Glomerular visceral epithelial cell (primary cell): ENCODE data around the gene ARL15.
"Not testable (repeated sequence)": the region's sequence is repeated elsewhere in the genome, so short reads cannot be mapped to it uniquely, and the experiment has no call there.

Experiments
- DNase-seq: peaks from one replicate; pipeline ENCODE4 v3.0.0-alpha.2; 2016; ENCODE audit errors: extremely low spot score

ARL15 gene

DNA sequence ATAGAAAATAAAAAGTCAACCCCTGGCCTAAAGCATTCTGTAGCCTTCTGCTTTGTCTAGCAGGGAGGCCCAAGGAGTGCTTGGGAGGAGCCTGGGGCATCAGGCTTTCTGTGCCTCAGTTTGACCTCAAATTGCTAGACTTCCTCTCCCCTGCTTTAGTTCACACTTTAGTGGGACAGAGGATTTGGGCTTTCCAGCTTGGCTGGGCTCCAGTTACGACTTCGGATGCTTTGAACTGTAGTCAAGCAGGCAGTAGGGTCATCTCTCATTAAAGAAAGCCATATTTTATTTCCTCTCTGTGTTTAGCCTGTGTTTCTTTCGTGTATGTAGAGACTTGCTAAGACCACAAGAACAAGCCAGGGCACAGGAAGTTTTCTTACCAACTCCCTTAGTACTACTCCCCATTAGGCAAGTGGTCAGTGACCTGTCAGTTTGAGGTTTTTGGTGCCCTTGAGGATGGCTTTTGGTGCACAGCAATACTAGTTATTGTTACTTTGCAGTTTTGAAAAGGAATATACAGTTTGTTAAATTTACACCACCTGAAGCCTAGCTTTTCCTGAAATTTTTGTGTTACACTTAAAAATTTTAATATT is 415.2 kb downstream of the ARL15 start:
- no peak for DNase-seq

- DNase-seq, result no peak
These were observed 416.7 kb downstream of the ARL15 start for GRCh38 chr5:53893626-53894025.

- no peak for DNase-seq
These were observed 418.1 kb downstream of the ARL15 start for GRCh38 chr5:53892224-53892623.

GRCh38 chr5:53891159-53891558 is 419.2 kb downstream of the ARL15 start:
- no peak for DNase-seq

DNA sequence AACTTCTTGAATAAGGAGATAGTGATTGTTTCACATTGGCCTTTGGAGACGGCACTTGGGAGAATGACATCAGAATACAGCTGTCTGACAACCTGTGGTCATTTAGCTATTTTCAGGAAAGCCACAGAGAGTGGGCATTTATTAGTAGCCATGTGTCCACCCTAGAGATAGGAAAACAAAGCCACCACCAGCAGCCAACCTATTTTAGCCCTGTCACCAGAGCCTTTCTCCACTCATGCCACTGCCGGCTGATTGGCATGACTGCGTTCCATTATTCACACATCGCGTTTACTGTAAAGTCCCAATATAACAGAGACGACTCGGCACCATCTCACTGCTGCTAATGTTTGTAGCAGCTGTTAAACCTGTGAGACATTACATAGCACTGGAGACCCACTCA is 419.9 kb downstream of the ARL15 start:
- no peak for DNase-seq

- no peak for DNase-seq
These were observed 425.5 kb downstream of the ARL15 start for GRCh38 chr5:53884844-53885243.

- no peak for DNase-seq
These were observed 426.0 kb downstream of the ARL15 start for GRCh38 chr5:53884417-53884816.

- no peak for DNase-seq
These were observed 427.7 kb downstream of the ARL15 start for GRCh38 chr5:53882676-53883031.

DNA sequence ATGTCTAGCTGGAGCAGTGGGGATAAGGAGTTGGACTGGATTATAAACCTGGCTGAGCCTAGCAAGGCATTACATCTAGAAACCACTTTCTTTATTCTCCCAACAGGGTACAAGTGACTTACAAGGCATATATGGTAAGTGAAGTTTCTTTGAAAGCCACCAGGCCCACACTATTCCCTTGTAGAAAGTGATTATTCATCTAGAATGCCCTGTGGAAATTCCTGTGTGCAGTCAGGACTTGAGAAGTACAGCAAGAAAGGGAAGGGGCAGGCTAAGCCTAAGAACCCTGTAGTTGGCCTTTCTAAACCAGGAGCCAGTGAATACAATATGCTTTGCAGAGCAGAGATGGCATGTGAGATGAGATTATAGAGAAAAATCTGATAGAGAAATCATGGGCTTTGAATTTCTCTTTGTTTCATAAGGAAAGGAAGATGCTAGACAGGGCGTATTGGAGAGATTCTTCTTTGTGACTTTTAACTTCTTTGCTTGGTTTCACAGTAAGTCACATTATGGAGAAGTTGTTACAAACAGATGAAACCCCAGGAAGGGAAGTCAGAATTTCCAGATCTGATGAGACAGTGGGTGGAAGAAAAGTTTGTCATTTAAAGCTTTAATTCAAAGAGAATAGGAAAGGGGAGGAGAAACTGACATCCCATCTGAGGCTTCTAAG is 428.2 kb downstream of the ARL15 start:
- DNase-seq, result no peak

DNA sequence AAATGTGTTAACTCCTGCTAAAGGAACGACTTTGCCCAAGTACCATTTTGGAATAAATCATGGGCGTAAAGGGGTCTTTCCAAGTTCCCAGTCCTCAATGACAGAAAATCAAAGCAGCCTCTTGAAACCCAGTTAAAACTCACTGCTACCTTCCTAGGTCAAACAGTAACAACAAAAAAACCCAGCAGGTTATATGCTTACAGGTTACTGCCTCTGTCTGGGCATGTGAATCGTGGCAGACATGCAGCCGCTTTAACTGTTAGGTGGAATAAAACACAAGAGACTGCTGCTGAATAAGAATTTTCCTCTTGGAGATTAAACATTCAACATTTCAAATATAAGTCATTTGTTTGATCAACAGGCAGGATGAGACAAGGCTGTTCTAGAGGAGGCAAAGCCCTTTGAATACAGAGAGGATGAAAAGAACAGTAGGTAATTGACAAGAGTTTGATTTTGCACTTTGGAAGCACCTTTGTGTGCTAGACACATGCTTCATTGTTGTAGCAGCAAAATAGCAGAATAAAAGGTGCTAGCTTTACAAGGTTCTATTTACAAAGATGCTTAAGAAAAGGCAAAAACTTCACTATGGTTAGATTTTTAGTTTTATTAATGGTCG is 430.6 kb downstream of the ARL15 start:
- no peak for DNase-seq

DNA sequence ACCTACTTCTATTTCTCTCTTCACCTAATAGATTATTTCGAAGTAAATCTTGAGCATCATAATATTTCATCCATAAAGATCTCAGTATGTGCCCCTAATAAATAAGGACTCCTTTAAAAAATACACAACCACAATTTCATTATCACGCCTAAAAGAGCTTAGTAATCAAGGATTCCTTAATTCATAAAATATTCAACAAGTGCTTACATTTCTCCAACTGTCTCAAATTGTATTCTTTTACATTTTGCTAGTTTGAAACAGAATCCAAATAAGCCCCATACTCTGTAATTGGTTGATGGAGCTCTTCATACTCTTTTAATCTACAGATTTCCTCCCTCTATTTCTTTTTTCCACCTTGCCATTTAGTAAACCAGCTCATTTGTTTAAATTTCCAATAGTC is 432.4 kb downstream of the ARL15 start:
- no peak for DNase-seq

DNA sequence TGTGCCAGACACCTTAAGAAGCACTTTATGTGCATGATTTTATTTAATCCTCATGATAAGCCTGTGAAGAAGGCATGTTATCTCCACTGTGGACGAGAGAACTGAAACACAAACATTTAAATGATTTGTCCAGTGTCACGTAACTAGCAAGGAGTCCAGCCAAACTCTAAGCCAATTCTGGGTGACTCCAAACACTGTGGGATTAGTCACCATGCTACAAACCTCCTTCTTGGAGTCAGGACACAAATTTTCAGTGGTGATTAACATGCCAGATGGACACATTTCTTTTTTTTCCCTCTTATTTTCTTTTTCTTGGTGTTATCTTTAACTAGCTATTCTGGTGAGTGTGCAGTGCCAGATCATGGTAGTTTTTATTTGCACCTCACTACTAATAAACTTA is 433.1 kb downstream of the ARL15 start:
- no peak for DNase-seq

- no peak for DNase-seq
These were observed 436.0 kb downstream of the ARL15 start for GRCh38 chr5:53874409-53874808.

DNA sequence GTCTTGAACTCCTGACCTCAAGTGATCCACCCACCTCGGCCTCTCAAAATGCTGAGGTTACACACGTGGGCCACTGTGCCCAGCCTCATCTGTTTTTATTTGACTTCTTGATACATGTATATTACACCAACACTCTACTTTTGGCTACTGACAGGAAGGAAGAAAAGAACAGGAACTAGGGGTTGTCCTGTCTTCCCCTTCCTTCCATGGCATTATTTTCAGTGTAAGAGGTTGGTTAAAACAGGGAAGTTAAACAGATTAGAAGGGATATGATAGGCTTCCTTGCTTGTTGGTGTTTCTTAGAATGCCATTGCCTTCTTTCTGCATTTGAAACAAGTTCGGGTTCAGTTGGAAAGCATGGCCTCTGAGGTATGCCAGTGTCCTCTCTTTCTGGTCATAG is 437.1 kb downstream of the ARL15 start:
- DNase-seq, result no peak

- DNase-seq, result no peak
These were observed 438.6 kb downstream of the ARL15 start for GRCh38 chr5:53871775-53872174.

- DNase-seq, result no peak
These were observed 439.3 kb downstream of the ARL15 start for GRCh38 chr5:53871050-53871449.

- DNase-seq, result no peak
These were observed 451.5 kb downstream of the ARL15 start for GRCh38 chr5:53858700-53859456.

DNA sequence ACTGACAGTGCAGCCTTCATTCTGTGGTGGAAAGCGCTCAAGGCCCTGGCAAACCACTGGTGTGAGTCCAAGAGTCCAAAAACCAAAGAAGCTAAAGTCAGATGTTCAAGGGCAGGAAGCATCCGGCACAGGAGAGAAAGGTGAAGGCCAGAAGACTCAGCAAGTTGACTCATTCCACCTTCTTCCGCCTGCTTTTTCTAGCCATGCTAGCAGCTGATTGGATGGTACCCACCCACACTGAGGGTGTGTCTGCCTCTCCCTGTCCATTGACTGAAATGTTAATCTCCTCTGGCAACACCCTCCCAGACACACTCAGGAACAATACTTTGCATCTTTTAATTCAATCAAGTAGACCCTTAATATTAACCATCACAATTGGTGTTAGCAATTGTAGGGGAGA is 453.9 kb downstream of the ARL15 start:
- no peak for DNase-seq

GRCh38 chr5:53836851-53837430 is 473.4 kb downstream of the ARL15 start:
- DNase-seq, result not testable (repeated sequence)

DNA sequence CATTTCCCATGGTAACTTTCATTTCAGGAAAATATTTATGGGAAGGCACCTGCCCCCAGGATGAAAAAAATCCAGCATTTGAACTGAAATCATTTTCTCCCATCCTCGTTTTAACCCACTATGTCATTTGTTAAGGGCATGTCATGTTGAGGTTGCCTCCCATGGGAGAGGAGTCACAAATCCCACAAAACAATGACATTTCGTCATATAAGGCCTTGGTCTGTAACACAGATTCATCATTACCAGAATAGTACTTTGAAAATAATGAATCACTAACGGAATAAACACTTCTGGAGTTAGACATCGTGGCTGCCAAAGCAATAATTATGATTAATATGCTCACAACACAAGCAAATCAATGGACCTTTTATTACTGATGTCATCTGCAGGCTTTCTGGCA is 475.9 kb downstream of the ARL15 start:
- DNase-seq, result no peak
